ENCODE measurements around the gene ZNF500.

ZNF500 gene

DNA sequence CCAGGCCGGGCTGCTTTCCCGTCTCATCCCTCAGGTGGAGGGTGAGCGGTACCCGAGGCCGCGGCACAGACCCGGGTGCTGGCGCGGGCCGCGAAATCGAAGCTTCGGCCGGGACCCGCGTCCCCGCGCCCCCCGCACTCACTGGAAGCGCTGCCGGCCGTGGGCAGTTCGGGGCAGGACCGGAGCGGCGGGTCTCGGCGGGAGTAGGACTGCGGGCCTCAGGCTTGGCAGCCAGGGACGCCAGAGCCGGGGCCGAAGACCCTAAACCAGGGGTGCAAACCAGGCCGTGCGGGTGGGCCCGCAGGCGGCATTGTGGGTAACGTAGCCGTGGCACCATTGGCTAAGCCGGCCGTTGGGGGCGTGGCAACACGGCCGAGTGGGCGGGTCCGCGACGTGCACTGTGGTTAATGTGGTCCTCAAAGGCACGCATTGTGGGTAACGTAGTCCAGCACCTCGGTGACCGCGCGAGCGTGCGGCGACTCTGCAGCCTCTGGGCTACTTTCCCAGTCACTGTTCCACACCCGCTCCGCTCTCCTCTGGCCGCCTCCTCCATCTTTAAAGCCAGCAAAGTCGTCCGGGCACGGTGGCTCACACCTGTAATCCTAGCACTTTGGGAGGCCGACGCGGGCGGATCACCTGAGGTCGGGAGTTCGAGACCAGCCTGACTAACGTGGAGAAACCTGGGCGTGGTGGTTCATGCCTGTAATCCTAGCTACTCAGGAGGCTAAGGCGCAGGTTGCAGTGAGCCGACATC is at the start of gene ZNF500:
Gene ZNF500, minus strand, starts transcription at position 288 of the 754 bp plus-strand sequence. CDS start 1,184 bp downstream, outside the sequence.
- DNase-seq (ENCODE audit: low read depth in 3 of 3, low spot score in 1 of 3) = peak; percentile 82 to 99 (median 90)

DNA sequence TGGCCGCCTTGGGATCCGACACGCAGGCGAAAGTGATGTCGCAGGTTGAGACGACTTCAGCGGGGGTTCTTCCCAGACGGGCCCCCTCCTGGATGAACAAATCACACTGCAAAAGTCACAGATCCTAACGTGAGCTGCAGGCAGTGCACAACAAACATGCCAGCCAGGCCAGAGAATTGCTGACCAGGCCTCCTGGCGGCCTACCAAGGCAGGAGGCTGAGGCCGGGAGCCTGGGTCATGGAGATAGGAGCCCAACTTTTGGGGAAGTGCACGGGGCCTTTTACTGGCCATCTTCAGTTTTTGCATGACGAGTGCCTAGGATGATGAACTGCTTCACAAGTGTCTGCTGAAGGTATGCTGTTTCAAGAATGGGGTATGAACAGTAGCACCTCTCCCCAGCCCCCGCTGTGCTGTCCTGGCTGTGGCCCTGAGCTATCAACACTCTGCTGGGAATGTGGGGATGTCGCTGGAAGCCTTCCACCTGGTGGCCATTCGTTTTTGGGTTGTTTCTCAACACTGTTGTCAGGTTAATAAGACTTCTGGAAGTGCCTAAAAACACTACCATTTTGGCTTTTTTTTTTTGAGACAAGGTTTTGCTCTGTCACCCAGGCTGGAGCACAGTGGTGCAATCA is 47.7 kb upstream of the ZNF500 start:
- DNase-seq (ENCODE audit: low read depth in 3 of 3, low spot score in 1 of 3) = no peak

DNA sequence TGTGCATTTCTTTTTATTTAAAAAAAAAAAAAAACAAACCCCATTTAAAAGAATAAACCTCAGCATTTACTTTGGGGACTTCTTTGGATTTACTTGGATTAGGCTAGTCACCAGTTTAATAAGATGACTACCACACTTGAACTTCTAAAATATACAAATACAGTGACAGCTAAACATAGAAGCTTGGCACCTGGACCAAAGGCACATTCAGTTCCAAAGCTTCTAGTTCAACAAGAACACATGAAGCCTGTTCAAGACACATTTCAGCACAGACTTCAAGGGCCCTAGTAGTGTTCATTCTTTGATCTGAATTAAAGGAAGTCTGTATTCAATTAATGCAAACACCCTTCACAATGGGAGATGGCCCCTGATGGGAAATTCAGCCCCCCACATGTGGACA is 47.1 kb upstream of the ZNF500 start:
- no peak for DNase-seq (ENCODE audit: low read depth in 3 of 3, low spot score in 1 of 3)

DNA sequence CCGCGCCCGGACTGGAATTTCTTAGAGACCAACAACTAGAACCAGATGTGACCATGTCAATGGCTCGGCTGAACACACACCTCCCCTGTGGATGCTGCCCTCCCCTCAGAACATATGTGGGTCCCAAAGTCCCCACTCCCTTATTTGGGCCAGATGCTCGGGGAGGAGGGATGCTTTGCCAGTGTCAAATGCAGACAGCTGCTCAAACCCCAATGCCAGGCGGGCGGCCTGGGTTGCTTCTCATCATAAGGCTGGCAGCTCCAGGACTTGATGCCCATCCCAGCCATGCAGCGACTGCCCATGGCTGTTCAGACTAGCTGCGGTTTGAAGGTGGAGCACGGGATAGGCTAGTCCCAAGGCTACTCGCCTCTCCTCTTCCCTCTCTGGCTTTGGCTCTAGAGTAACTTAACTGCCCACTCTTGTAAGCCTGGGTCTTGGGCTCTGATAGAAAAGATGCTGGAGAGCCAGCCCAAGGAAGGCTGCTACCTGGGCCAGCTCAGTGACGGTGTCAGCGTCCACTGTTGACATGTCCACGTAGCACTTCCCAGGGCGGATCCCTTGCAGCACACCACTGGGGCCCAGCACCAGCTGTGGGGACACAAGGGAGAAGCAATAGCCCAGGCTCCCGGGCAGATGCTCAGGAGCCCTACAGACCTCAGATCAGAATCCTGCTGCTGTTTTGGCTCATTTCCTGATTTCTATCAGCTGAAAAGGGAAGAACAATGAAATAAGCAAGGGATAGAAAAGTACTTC is 46.5 kb upstream of the ZNF500 start:
- DNase-seq (ENCODE audit: low read depth in 3 of 3, low spot score in 1 of 3) = no peak

DNA sequence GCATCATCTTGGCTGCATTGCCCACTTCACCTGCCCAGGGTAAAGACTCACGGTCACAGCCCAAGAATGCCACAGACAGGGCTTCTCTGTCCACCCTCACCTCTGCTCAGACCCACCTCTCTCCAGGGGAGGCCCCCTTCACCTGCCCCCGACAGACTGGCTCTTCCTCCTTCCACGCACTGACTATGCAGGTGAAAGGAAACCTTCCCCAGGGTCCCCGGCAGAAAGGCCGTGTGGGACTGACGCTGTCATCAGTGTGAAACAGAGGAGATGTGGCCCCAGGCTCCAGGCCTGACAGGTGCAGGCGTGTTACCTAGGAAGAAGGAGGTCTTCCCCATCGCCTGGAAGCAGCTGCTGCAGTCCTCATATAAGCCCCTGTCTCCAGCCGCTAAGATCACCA is 44.8 kb upstream of the ZNF500 start:
- DNase-seq (ENCODE audit: low read depth in 3 of 3, low spot score in 1 of 3) = no peak

DNA sequence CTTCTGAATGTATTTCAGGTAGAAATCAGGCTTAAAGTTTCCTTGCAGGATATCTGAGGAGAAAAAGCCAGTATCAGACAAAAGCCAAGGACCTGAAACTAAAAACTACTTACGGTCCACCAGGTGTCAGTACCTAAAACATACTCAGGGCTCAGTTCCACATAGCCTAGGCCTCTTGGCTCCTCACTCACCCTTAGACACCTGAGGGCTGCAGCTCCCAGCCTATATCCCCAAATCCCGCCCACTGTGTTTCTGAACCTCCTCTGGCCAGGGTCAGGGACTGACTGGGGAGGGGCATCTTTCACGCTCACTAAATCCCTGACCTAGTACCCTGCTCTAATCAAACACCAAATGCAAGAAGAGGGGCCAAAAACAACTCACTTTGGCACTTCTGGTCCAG is 44.3 kb upstream of the ZNF500 start:
- DNase-seq (ENCODE audit: low read depth in 3 of 3, low spot score in 1 of 3) = no peak

DNA sequence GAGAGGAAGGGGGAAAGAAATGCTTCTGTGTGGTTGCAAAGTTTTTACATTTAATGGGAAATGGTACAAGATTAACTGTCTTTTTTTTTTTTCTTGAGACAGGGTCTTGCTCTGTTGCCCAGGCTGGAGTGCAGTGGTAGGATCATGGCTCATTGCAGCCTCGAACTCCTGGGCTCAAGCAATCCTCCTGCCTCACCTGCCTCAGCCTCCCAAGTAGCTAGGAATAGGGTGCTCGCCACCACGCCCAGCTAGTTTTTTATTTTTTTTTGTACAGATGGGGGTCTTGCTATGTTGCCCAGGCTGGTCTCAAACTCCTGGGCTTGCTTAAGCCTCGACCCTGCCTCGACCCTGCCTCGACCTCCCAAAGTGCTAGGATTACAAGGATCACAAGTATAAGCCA is 39.3 kb upstream of the ZNF500 start:
- no peak for DNase-seq (ENCODE audit: low read depth in 3 of 3, low spot score in 1 of 3)

DNA sequence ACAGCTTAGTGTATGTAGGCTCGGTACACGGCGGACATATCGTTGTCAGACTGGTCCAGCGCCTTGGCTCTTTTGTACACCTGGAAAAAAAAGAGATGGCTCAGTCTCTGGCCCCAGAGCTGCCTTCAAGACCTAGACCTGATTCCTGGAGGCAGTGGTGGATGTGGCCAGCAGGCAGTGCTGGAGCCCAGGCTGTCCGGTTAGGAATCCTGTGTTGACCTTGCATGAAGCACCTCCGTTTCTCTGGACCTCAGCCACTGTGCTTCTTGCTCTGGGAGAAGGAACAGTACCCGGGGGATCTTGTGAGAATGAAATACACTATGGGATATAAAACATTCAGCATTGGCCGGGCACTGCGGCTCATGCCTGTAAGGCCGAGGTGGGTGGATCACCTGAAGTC is 38.3 kb upstream of the ZNF500 start:
- no peak for DNase-seq (ENCODE audit: low read depth in 3 of 3, low spot score in 1 of 3)

DNA sequence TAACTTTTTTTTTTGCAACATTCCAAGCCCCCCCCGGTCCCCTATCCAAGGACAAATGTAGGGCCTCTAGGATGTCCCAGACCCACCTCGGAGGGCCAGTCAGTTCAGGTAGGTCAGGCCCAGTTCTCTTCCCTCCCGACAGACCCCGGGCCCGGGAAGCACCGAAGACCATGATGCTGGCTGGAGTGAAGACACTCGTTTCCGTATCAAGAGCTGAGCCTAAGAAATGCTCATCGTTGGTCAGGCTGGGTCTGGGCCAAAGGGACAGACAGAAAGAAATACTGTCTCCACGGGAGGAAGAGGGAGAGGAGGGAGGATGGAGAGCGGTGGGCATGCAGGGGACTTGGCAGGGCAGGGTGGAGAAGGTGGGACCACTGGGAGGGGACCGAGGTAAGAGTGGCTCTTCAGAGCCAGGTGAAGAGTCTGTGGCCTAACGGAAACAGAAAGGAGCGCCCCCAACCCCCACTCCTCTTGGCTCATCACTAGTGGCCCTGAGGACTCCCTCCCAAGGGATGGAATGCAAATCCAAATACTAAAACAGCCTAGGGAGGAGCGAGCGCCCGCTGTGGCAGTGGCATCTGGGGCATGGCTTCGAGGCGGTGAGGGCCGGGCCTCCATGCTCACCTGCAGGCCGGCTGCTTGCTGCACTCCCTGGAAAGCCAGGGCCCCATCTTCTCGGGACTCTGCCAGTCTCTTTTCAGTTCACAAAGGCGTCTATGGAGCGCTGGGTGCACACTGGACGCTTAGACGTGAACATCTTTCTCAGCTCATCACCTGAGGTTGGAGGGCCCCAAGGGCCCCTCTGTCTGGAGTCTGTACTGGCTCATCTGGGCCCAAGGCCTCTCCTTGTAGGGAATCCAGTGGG is 37.2 kb upstream of the ZNF500 start:
- DNase-seq (ENCODE audit: low read depth in 3 of 3, low spot score in 1 of 3) = no peak

DNA sequence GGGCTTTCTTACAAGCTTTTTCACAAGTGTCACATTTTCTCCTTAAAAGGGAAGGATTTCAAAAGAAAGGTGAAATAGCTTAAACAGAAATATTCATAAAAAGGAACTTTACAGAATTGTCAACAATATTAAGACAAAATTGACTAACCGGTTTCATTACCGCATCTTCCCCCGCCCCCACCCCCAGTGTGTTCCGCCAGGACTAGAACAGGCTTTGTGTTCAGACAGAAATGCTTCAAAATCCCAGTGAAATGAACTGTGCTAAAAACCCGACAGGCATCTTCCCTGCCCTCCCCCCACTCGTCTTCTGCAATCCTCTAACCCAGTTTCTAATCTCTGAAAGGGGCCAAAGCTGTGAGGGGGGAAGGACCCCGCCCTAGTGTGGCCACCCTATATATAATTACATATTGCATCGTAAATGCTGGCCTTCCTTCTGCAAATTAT is 36.5 kb upstream of the ZNF500 start:
- DNase-seq (ENCODE audit: low read depth in 3 of 3, low spot score in 1 of 3) = no peak

DNA sequence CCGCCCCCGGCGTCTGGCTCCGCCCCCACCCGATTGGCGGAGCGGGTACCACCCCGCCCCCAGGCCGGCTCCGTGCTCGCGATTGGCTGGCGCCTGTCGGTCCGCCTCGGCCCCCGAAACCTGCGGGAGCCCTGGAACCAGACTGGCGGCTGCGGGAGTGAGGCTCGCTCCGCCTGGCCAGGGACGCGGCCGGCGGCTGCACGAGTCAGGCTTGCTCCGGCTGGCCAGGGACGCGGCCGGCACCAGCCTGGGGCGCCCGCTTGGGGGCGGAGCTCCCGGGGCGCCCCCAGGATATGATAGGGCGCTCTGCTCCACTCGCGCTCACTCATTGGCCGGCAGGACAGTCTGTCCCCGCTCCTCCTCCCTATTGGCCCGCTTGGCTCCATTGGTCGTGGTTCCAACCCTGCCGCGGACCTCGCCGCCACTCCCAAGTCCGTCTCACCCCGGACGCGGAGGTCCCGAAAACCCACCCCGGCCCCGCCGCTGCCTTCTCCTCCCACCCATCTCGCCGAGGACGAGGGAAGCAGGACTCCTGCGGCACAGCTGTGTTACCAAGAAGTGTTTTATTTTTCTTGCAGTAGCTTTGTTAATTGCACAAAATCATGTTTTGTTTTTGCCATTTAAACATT is 35.8 kb upstream of the ZNF500 start:
- peak; percentile 56 to 84 (median 61) for DNase-seq (ENCODE audit: low read depth in 3 of 3, low spot score in 1 of 3)

DNA sequence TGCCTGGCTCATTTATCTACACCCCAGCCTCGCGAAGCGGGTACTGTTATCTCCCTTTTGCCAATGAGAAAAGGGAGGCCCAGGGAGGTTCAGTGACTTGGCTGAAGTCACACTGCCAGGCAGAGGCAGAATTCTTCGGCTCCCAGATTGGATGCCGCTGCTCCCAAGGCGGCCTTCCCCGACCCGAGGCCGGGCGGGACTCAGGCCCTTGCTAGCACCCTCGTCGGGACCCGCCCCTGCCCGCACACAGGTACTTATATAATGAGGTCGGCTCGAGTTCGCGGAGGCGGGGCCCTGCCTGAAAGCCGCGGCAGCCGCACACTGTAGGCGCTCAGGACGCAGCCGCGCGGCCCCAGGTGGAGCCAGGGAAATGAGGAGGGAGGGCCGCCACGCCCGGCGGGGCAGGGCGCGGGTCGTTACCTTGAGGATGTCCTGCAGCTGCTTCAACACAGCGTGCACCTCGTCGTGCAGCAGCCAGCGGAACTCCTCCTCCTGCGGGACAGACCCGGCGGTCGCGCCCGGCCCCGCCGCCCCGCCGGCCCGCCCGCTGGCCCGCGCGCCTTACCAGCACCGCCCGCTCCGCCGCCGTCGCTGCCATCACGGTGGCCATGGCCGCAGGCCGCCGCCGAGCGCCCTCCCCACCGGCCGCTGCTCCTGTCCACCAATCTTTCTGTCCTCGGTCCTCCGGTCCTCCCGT is 35.1 kb upstream of the ZNF500 start, which contains the start of gene ROGDI:
Gene ROGDI, minus strand, starts transcription at position 672 of the 697 bp plus-strand sequence. Its CDS starts 62 bp downstream, at position 610.
- peak; percentile 56 to 61 (median 60) for DNase-seq (ENCODE audit: low read depth in 3 of 3, low spot score in 1 of 3)

DNA sequence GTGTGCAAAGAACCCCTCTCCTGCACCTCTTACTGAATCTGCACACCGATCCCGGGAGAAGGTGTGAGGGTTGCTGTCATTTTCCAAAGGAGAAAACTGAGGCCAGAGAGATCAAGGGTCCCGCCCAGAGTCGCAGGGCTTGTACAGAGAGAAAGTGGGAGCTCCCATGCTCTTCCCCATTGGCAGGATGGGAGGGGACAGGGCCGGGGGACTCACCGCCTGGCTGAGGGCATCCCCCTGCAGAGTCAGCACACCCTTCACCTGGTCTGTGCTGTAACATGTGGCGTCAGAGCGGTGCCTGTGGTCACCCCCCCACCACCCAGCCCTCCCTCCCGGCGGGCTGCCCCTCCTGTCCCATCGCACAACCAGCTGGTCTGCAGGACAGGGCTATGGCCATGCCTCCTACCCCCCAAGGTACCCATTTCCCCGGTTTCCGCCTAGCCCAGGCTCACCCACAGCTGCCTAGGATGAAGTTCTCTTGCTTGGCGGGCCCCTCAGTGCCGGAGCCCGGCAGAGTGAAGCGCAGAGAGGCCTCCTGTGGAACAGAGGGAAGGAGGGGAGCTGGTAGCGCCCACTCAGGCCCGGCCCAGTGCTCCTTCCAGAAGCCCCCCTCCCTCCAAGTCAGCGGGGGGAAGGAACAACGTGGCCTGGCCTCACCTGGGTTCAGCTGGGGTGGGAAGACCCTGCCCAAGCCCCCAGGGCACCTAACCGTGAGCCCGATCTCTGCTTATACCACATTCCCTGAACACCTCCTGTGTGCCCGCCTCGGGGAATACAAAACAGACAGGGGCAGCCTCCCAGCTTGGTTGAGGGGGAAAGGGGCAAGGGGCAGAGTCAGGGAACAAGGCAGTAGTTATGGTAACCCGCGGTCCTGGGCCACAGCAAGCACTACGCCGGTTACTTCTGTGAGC is 34.3 kb upstream of the ZNF500 start:
- DNase-seq (ENCODE audit: low read depth in 3 of 3, low spot score in 1 of 3) = no peak

DNA sequence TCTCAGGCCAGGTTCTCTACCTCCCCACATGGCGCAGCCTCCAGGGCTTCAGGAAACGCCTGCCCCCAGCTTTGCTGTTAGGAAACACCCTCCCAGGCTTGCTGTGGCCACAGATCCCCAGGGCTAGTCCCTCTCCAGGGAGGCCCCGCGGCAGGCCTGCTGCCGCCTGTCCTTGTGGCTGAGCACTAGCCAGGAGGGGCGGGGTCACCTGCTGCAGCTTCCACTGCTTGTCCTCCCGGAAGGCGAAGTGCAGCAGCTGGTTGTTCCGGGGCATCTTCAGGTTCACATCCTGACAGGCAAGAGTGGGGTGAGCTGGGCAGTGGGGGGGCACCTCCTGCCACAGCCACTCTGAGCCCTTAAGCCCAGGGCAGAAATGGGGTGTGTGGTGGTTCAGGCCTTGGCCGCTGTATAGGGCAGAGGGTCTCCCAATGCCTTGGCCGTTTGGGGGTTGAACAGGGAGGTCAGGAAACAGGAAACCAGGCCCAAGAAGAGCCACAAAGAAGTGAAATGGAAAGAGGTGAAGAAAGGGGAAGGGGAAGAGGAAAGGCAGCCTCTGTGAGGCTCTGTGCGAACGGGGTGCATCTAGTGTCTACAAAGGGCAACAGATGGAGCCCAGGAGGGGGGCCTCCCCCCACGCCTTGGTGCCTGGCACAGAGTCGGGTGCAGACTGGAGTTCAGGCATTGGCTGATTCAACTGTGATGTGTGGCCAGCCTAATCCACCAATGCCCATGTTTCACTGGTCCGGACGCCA is 33.5 kb upstream of the ZNF500 start:
- DNase-seq (ENCODE audit: low read depth in 3 of 3, low spot score in 1 of 3) = no peak

DNA sequence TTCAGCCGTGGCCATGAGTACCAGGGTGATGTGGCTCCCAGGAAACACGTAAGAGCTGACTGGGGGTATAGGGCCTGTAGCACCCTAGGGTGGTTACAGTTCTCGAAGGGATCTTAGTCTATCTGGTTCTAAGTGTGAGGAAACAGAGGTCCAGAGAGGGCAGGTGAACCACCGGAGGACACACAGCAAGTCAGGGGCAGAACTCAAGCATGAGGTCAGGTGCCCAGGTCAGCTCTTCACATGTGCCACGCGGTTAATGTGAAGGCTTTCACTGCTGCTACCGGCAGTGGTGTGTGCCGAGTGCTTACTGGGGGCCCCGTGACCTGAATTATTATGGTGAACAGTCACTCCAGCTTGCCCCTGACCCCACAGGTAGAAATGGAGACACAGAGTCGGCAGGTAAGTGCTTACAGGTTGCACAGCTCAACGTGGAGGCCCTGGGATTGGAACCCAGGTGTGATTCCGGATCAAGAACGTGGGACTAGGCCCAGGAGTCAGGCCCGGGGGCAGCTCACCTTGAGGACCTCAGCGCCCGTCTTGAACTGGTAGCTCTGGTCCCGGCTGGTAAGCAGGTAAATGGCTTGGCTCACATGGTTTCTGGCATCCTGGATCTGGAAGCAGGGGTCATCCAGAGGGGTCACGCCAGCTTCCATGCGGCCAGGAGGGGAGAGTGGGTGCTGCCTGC is 32.4 kb upstream of the ZNF500 start:
- DNase-seq (ENCODE audit: low read depth in 3 of 3, low spot score in 1 of 3) = no peak

DNA sequence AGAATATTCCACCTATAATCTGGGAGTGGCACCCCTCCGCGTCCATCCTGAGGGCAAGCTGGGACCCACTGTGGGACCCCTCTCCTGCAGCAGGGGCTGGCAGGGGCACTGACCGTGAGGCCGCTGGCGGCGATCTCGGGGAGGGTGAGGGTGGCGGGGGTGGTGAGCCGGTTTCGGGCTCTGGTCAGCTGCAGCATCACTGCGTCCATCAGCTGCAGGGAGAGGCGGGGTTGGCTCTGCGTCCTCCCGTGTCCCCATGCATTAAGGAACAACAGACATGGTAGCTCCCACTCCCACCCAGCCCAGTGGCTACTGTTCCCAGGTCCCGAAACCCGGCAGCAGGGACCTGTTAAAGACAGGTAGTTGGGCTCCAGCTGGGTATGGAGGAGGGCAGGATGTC is 31.5 kb upstream of the ZNF500 start:
- DNase-seq (ENCODE audit: low read depth in 3 of 3, low spot score in 1 of 3) = no peak

DNA sequence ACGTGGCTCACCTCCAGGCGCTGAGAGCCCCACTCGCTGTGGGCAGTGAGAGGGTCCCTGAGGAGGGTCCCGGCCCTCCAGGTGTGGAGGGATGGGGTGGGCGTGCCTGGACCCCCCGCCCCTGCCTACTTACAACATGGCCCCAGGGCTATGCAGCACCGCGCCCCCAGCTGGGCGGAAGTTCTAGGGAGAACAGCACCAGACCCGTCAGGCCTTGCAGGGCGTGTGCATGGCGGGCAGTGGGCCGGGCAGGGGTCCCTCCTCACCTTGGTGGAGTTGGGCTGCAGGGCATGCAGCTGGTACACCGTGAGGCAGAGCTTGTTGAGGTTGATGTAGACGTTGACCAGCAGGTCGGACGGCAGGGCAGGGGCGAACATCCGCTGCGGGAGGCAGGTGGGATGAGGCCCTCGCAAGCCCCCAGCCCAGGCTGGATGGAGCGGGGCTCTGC is 30.9 kb upstream of the ZNF500 start:
- no peak for DNase-seq (ENCODE audit: low read depth in 3 of 3, low spot score in 1 of 3)

Measured in stimulated activated CD4-positive, alpha-beta T cell treated with anti-CD3 and anti-CD28 coated beads, TNF-alpha, amount 100 ng/mL, for 1 hour (primary cell).